Gastroesophageal sphincter (tissue), 3 donors: ENCODE data around the gene NRXN2.

Experiments used
- EP300 ChIP-seq: sonication (generic); formaldehyde crosslinking; IDR thresholded peaks from one replicate; pipeline ENCODE4 v1.6.1; 2017; ENCODE audit warnings: antibody characterized with exemption, mild to moderate bottlenecking
- POLR2A ChIP-seq, 2 donors: fragments of 450-650 bp; IDR thresholded peaks; one replicate each; pipeline ENCODE4 v1.6.1; 2017; ENCODE audit warnings: antibody characterized with exemption in 2 of 2, mild to moderate bottlenecking in 2 of 2, moderate library complexity in 1 of 2
- POLR2AphosphoS5 ChIP-seq: sonication (generic); formaldehyde crosslinking; IDR thresholded peaks from one replicate; pipeline ENCODE4 v1.6.1; 2017; ENCODE audit warnings: antibody characterized with exemption
- TF ChIP-seq, protein P1 (sequence below), 4 experiments: fragments of 200-600 bp in 2 of 4; fragments of 450-650 bp in 2 of 4; sonication (generic) in 1 of 4; IDR thresholded peaks; one replicate each; pipeline ENCODE4 v1.5.1; 2017 to 2019; ENCODE audit warnings: antibody characterized with exemption in 4 of 4, mild to moderate bottlenecking in 2 of 4, moderate library complexity in 2 of 4

GRCh38 chr11:64768300-64768694, 45.3 kb upstream of the NRXN2 start:
- TF ChIP-seq, protein P1, sequence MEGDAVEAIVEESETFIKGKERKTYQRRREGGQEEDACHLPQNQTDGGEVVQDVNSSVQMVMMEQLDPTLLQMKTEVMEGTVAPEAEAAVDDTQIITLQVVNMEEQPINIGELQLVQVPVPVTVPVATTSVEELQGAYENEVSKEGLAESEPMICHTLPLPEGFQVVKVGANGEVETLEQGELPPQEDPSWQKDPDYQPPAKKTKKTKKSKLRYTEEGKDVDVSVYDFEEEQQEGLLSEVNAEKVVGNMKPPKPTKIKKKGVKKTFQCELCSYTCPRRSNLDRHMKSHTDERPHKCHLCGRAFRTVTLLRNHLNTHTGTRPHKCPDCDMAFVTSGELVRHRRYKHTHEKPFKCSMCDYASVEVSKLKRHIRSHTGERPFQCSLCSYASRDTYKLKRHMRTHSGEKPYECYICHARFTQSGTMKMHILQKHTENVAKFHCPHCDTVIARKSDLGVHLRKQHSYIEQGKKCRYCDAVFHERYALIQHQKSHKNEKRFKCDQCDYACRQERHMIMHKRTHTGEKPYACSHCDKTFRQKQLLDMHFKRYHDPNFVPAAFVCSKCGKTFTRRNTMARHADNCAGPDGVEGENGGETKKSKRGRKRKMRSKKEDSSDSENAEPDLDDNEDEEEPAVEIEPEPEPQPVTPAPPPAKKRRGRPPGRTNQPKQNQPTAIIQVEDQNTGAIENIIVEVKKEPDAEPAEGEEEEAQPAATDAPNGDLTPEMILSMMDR (IDR thresholded peaks at IDR 0.05) = no peak
- TF ChIP-seq POLR2A (IDR thresholded peaks at IDR 0.05) = no peak
- TF ChIP-seq EP300 = no peak
- TF ChIP-seq POLR2AphosphoS5 = no peak
